OCI-LY7 (cell line): Measurements from ENCODE around the gene CACNB2.

ENCODE experiments used
- CTCF ChIP-seq: fragments of 200-600 bp; sonication (generic); conservative IDR thresholded peaks from 2 replicates; pipeline ENCODE4 v1.5.1; 2014; ENCODE audit warnings: mild to moderate bottlenecking, antibody characterized with exemption, low read length, moderate library complexity, mixed read lengths
- EZH2phosphoT487 ChIP-seq: fragments of 200-600 bp; sonication (generic); IDR thresholded peaks from 2 replicates; pipeline ENCODE4 v1.6.1; 2018; ENCODE audit warnings: low read depth, borderline replicate concordance, mild to moderate bottlenecking, mixed run types, antibody characterized with exemption, low read length, moderate library complexity, mixed read lengths

DNA sequence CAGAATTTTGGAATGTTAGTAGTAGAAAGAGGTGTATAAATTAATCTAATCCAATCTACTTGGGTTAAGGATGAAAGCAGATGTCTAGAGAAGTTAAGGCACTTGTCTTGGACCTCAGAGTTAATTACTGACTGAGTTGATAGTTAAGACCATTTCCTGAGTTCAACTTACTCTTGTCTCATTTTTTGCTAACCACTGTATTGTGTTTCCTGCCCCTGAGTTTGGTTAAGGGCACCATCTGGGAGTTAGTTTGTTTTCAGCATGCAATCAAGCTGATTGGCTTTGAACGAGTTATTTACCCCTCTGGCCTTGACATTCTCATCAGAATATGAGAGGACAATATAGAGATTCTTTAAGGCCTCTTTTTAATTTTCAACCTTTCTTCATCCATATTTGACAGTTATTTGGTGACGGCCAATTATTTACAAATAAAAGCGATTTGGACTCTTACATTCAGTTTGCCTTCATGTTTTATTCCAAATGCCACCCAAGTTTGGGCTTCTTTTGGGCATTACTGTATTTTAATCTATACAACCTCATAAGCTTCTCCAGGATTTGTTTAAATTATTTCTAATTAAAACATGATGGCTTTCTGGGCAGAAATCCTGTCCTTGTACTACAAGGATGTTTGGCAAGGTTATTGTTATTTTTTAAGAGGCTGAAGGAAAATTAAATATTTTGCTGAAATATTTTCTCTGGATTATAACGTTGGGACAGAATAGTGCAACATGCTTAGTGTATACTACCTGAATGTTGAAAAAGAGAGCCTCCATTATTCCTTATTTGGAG, 225.0 kb downstream of the CACNB2 start:
- TF ChIP-seq CTCF (no peak), EZH2phosphoT487 (no peak)
